Measurements from ENCODE around the gene ABCB8. TPM values are rescaled to one million over a fixed set of nuclear protein-coding genes. Genes with fewer than 3 reads are reported as not detected.

ABCB8 gene
- total RNA-seq (2012; rRNA removed) (14.7 and 16.3 TPM in 2 replicates), polyA plus RNA-seq (2012; rRNA removed) (26.8 and 27.5 TPM in 2 replicates), Bru-seq, nascent RNA (percentile 59 among the genes with signal in this experiment), BruChase-seq, experiment 1, labeled RNA remaining after a 6-hour chase (percentile 73 among the genes with signal in this experiment), BruChase-seq, experiment 2, labeled RNA remaining after a 2-hour chase (percentile 69 among the genes with signal in this experiment)
- polyA plus RNA-seq (2012; cell fraction: cytosol; rRNA removed): 13.0 and 25.1 TPM in 2 replicates
- 62.3 and 128 TPM in 2 replicates for polyA plus RNA-seq (2012; cell fraction: nucleus; rRNA removed; ENCODE audit: low replicate concordance)
- long read RNA-seq, full-length matches to known transcripts: 26 of 55 reads
- long read RNA-seq, partial matches to known transcripts: 20 of 55 reads
- long read RNA-seq, other reads (novel, unspliced or antisense): 9 of 55 reads

GRCh38 chr7:151028131-151028947 is at the start of gene ABCB8:
Gene ABCB8, plus strand, starts transcription at chr7:151028450. Its CDS starts 66 bp downstream, at chr7:151028516.
- DNase-seq: peak; percentile 98
- 0% methylated on average over 19 of the region's 53 CpGs; no CpG with 5 or more reads in 1 of the 2 experiments for WGBS, 2 experiments (ENCODE audit: extremely low coverage in 2 of 2, insufficient read length in 1 of 2)

More at GRCh38 chr7:151028131-151028947, at the start of gene ABCB8:
- peaks cover 10 to 23% of the 10 kb centered on the region in 2 experiments; a peak in 3 of 4 replicates for H3K79me1 ChIP-seq (ENCODE audit: low read depth in 1 of 2, low read length in 2 of 2)
- peak within 1 kb of the TSS; percentile 65 for H2BK5ac ChIP-seq (ENCODE audit: low read depth, low read length, poor library complexity, severe bottlenecking)
- peak; percentile 96 for ATAC-seq (ENCODE audit: low read depth)
- TF ChIP-seq SMC3 (IDR thresholded peaks at IDR 0.05; ENCODE audit: low read depth, low read length) (no peak), CTCF (conservative IDR thresholded peaks at IDR 0.05; ENCODE audit: low read depth, low read length) (peak; percentile 44), RAD21 (IDR thresholded peaks at IDR 0.05; ENCODE audit: low read length) (peak; percentile 33), CHD1 (IDR thresholded peaks at IDR 0.05; ENCODE audit: low read depth, low read length) (no peak), BHLHE40 (IDR thresholded peaks at IDR 0.05; ENCODE audit: low read depth, low read length) (0 out of 2 replicates have a peak, but pooled peaks have one; percentile 40), FOS (IDR thresholded peaks at IDR 0.05; ENCODE audit: low read depth, low read length) (peak; percentile 65; the same call in 1 of the 2 replicates), MXI1 (IDR thresholded peaks at IDR 0.05; ENCODE audit: borderline replicate concordance, low read depth, low read length) (peak; percentile 60; the same call in 1 of the 2 replicates), MAFK (IDR thresholded peaks at IDR 0.05; ENCODE audit: low read depth, low read length) (peak; percentile 55), MAZ (IDR thresholded peaks at IDR 0.05; ENCODE audit: borderline replicate concordance, low read depth, low read length) (peak; percentile 86; the same call in 1 of the 2 replicates), RFX5 (IDR thresholded peaks at IDR 0.05; ENCODE audit: low read depth, low read length) (no peak), CEBPB (IDR thresholded peaks at IDR 0.05; ENCODE audit: low read depth, low read length) (0 out of 2 replicates have a peak, but pooled peaks have one; percentile 3), POLR2A (IDR thresholded peaks at IDR 0.05; ENCODE audit: low read depth, low read length) (peak; percentile 85)
- intact Hi-C loops (cut with micrococcal nuclease): loop anchor here (1.0 to 2.0 kb wide), 2 partner anchors 58 to 83 kb away; partner anchors contain the start of gene AGAP3
- H4K20me1 ChIP-seq (ENCODE audit: insufficient read depth, low read length): no peaks in the 10 kb centered on the region
- peaks cover 1% of the 10 kb centered on the region; the same call in 1 of the 2 replicates for H3K36me3 ChIP-seq (ENCODE audit: control insufficient read depth, insufficient read depth, low read length)
- H3K27ac ChIP-seq (ENCODE audit: insufficient read depth, low read length): peak within 1 kb of the TSS; percentile 65
- peak within 1 kb of the TSS; percentile 27; the same call in 1 of the 2 replicates for H3K23ac ChIP-seq (ENCODE audit: low read depth, low read length)
- H3K9me3 ChIP-seq (ENCODE audit: control insufficient read depth, insufficient read depth, low read length): no peaks in the 10 kb centered on the region
- in situ Hi-C loops (cut with MboI; ENCODE audit: low sequenced_read_pairs): no loop called here
- H4K91ac ChIP-seq (ENCODE audit: insufficient read depth, low read depth, low read length): peak within 1 kb of the TSS; percentile 67
- POLR2A ChIA-PET (ENCODE audit: unreplicated experiment): no interaction called here
- CTCF ChIA-PET: interaction anchor here (0.6 to 1.2 kb wide), 6 partner anchors 10 to 85 kb away, joined by 3 to 8 read pairs (median 4); no protein-coding TSS in a partner anchor
- H3K14ac ChIP-seq (replicated peaks; ENCODE audit: low read depth, low read length): peak within 1 kb of the TSS; percentile 87; the same call in 1 of the 2 replicates
- H2BK120ac ChIP-seq (ENCODE audit: low read depth, low read length): peak within 1 kb of the TSS; percentile 30; the same call in 1 of the 2 replicates
- peak within 1 kb of the TSS; percentile 71 for H3K4me3 ChIP-seq (ENCODE audit: insufficient read depth, low read depth, low read length)
- H3K56ac ChIP-seq (ENCODE audit: extremely low read depth, insufficient read depth, low read length): no peak within 1 kb of the TSS
- peak within 1 kb of the TSS; percentile 77 for H3K4ac ChIP-seq (ENCODE audit: low read depth, low read length)
- H3K27me3 ChIP-seq (ENCODE audit: control insufficient read depth, insufficient read depth, low read length): peaks cover 4% of the 10 kb centered on the region
- H4K8ac ChIP-seq (ENCODE audit: low read depth in 2 of 2, low read length in 2 of 2): peak within 1 kb of the TSS; percentile 87 to 88
- H3K4me1 ChIP-seq (ENCODE audit: control insufficient read depth, insufficient read depth, low read length): no peaks in the 10 kb centered on the region
- BruUV-seq (replicated peaks): TSS peak; percentile 48
- peak within 1 kb of the TSS; percentile 23 for H2AK5ac ChIP-seq (ENCODE audit: low read depth, low read length)
- H2BK15ac ChIP-seq (ENCODE audit: low read depth, low read length): no peak within 1 kb of the TSS
- no peaks in the 10 kb centered on the region for H3K9me1 ChIP-seq (ENCODE audit: insufficient read depth, low read length)
- peak within 1 kb of the TSS; percentile 91 for H2AFZ ChIP-seq (replicated peaks; ENCODE audit: low read length, poor library complexity)
- H2AK9ac ChIP-seq (replicated peaks; ENCODE audit: low read depth, low read length, poor library complexity): peak within 1 kb of the TSS; percentile 74
- H2BK20ac ChIP-seq (ENCODE audit: low read depth, low read length): 0 out of 2 replicates have a peak within 1 kb of the TSS, but pooled peaks have one; percentile 67
- H3K9ac ChIP-seq (ENCODE audit: low read depth, low read length): peak within 1 kb of the TSS; percentile 58
- dilution Hi-C loops (cut with HindIII; ENCODE audit: low sequenced_read_pairs, unreplicated experiment): no loop called here
- no peak within 1 kb of the TSS for H3K18ac ChIP-seq (ENCODE audit: low read depth, low read length)
- peak within 1 kb of the TSS; percentile 39 for H4K5ac ChIP-seq (ENCODE audit: low read depth, low read length)
- peak within 1 kb of the TSS; percentile 64 for H3K4me2 ChIP-seq (ENCODE audit: low read depth, low read length)
